ENCODE results near the gene IGFBP3. TPM values are rescaled to one million over a fixed set of nuclear protein-coding genes. Genes with fewer than 3 reads are reported as not detected.

IGFBP3 gene
- total and polyA plus RNA-seq, 9 of the 15 experiments (the other 6 are each of a cell fraction or from before 2014, with no cell fraction given), result 0.08 to 0.22 (median 0.10) TPM; not detected in 5

DNA sequence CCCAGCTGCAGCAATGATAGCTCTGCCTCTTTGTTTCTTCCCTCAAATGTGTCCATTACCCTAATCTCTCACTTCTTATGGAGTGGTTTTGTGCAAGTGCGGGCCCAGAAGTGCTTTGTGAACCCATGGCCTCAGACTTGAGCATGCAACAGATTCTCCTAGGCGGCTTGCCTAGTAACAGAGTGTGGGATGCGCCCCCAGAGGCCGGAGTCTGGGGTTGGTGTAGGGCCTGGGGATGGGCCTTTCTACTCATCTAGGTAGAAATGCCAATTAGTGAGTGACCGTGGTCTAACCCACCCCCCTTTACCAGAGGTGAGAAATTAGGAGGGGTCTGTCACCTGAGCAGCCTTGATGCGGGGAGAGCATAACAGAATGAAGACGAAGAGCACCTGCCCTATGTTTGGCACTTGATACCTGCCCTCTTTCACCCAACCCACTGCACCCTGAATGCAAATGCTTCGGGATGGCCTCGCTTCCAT is 39.8 kb downstream of the IGFBP3 start (continued):
- TF ChIP-seq, protein P1, sequence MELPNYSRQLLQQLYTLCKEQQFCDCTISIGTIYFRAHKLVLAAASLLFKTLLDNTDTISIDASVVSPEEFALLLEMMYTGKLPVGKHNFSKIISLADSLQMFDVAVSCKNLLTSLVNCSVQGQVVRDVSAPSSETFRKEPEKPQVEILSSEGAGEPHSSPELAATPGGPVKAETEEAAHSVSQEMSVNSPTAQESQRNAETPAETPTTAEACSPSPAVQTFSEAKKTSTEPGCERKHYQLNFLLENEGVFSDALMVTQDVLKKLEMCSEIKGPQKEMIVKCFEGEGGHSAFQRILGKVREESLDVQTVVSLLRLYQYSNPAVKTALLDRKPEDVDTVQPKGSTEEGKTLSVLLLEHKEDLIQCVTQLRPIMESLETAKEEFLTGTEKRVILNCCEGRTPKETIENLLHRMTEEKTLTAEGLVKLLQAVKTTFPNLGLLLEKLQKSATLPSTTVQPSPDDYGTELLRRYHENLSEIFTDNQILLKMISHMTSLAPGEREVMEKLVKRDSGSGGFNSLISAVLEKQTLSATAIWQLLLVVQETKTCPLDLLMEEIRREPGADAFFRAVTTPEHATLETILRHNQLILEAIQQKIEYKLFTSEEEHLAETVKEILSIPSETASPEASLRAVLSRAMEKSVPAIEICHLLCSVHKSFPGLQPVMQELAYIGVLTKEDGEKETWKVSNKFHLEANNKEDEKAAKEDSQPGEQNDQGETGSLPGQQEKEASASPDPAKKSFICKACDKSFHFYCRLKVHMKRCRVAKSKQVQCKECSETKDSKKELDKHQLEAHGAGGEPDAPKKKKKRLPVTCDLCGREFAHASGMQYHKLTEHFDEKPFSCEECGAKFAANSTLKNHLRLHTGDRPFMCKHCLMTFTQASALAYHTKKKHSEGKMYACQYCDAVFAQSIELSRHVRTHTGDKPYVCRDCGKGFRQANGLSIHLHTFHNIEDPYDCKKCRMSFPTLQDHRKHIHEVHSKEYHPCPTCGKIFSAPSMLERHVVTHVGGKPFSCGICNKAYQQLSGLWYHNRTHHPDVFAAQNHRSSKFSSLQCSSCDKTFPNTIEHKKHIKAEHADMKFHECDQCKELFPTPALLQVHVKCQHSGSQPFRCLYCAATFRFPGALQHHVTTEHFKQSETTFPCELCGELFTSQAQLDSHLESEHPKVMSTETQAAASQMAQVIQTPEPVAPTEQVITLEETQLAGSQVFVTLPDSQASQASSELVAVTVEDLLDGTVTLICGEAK (IDR thresholded peaks at IDR 0.05), result no peak
- TF ChIP-seq, protein P1 (CRISPR knock-in tag; IDR thresholded peaks at IDR 0.05), result no peak
- TF ChIP-seq NR3C1 (CRISPR knock-in tag; IDR thresholded peaks at IDR 0.05) (no peak), TAF15 (IDR thresholded peaks at IDR 0.05; ENCODE audit: low read depth, low read length) (no peak), NR4A1 (CRISPR knock-in tag; IDR thresholded peaks at IDR 0.05) (no peak), NR4A1 (tag; IDR thresholded peaks at IDR 0.05) (no peak), ZSCAN29 (IDR thresholded peaks at IDR 0.05) (no peak)
